ENCODE data around the gene CACNB2. TPM values are rescaled to one million over a fixed set of nuclear protein-coding genes. Genes with fewer than 3 reads are reported as not detected.
A peak's percentile ranks its signal among the peaks of the same experiment; 100 is the strongest.

CACNB2 gene
- total RNA-seq, 2 experiments from 2014 or later: not detected

DNA sequence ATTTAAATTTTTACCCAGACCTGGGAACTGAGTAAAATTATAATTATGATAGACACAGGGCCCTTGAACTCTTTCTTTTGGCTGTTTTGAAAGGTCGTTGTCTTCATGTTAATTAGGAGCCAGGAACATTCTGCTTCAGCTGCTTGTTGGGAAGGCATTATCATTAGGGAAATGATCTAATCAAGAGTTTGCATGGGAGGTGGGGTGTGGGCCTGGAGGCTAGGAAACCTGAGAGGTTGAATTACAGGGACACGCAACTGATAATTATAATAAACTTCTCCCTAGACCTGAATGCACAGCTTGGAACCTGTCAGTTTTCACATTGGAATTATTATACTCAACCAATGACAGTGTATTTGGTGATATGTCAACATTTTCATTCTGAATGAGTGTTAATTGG is 237.7 kb downstream of the CACNB2 start:
- POLR2A ChIA-PET: no interaction called here
- no peak overlapping the region for H3K27ac Mint-ChIP-seq

DNA sequence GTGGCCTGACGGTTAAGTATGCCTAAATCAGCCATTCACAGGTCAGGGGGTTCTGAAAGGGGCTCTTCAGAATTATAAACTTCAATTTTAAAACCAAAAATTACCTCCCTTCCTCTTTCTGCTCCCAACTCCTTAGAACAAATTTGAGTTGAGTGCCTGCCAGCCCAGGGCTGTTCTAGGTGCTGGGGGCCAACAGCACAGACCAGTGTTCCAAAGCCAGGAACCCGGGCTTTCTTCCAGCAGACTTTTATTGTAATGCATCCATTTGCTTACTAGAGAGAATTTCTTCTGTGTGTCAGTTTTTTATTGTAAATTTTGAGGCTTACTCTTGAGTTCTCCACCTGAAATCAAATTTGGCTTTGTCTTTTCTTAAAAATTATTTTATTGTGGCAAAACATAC is 238.5 kb downstream of the CACNB2 start:
- no peak overlapping the region for H3K27ac Mint-ChIP-seq
- H3K4me1 Mint-ChIP-seq: no peaks in the 10 kb centered on the region
- ATAC-seq (ENCODE audit: low read depth) (no peak), DNase-seq (no peak)
- no peaks in the 10 kb centered on the region for H3K9me3 Mint-ChIP-seq
- no peak overlapping the region for H3K4me3 Mint-ChIP-seq
- H3K36me3 Mint-ChIP-seq: no peaks in the 10 kb centered on the region
- H3K27me3 Mint-ChIP-seq: no peaks in the 10 kb centered on the region
- POLR2A ChIA-PET: no interaction called here

More for the DNA sequence above, 237.7 kb downstream of the CACNB2 start:
- no peak overlapping the region for H3K4me3 Mint-ChIP-seq
- H3K36me3 Mint-ChIP-seq: no peaks in the 10 kb centered on the region
- DNase-seq (no peak), ATAC-seq (ENCODE audit: low read depth) (no peak)
- H3K9me3 Mint-ChIP-seq: no peaks in the 10 kb centered on the region
- H3K27me3 Mint-ChIP-seq: no peaks in the 10 kb centered on the region
- no peaks in the 10 kb centered on the region for H3K4me1 Mint-ChIP-seq

- Mint-ChIP-seq H3K27ac (no peak overlapping the region), H3K4me3 (no peak overlapping the region), H3K36me3 (no peaks in the 10 kb centered on the region), H3K27me3 (no peaks in the 10 kb centered on the region), H3K9me3 (no peaks in the 10 kb centered on the region), H3K4me1 (no peaks in the 10 kb centered on the region)
- POLR2A ChIA-PET: no interaction called here
- DNase-seq: no peak
- ATAC-seq (ENCODE audit: low read depth): no peak
Measured at GRCh38 chr10:18381679-18382078, 241.5 kb downstream of the CACNB2 start.

DNA sequence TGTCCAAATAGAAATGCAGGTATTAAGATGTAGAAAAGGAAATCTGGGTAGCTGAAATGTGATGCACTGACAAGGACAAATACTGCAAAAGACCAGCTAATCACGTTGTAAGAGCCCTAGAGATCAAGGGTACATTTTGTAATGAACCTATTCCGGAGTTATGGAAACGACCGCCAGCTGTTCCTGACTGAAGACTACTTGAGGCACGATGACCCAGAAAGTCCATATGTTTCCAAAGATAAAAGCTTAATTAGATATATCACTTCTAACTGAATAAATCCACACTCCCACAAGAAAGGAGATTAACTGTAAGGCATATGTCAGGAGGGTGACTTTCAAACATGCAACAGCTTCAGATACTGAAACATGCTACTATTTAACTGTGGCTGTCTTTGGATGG is 257.7 kb downstream of the CACNB2 start:
- peaks cover 19% of the 10 kb centered on the region for H3K27me3 Mint-ChIP-seq
- no peaks in the 10 kb centered on the region for H3K9me3 Mint-ChIP-seq
- ATAC-seq (ENCODE audit: low read depth): no peak
- H3K36me3 Mint-ChIP-seq: no peaks in the 10 kb centered on the region
- H3K27ac Mint-ChIP-seq: no peak overlapping the region
- POLR2A ChIA-PET: no interaction called here
- H3K4me1 Mint-ChIP-seq: no peaks in the 10 kb centered on the region
- H3K4me3 Mint-ChIP-seq: no peak overlapping the region
- DNase-seq: no peak

DNA sequence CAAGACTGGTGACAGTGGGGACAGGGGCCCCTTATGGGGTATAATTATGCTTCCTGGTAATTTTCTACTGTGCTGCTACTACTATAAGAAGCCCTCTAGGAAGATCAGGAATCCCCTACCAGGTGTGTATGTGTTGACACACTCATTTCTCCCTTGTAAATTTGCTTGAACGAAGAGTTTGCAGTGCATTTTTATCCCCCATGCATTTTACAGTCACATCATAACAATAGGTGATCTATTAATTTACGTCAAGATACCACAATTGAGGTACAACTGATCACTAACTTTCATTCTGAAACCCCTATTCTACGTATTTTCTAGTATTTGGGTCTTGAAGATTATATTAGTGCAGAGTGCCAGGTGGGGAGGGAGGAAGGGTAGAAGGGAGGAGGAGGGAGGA is 258.9 kb downstream of the CACNB2 start:
- Mint-ChIP-seq H3K4me1 (no peaks in the 10 kb centered on the region), H3K27me3 (peaks cover 19% of the 10 kb centered on the region), H3K36me3 (no peaks in the 10 kb centered on the region), H3K4me3 (no peak overlapping the region), H3K9me3 (no peaks in the 10 kb centered on the region), H3K27ac (no peak overlapping the region)
- ATAC-seq (ENCODE audit: low read depth) (no peak), DNase-seq (no peak)
- POLR2A ChIA-PET: no interaction called here

DNA sequence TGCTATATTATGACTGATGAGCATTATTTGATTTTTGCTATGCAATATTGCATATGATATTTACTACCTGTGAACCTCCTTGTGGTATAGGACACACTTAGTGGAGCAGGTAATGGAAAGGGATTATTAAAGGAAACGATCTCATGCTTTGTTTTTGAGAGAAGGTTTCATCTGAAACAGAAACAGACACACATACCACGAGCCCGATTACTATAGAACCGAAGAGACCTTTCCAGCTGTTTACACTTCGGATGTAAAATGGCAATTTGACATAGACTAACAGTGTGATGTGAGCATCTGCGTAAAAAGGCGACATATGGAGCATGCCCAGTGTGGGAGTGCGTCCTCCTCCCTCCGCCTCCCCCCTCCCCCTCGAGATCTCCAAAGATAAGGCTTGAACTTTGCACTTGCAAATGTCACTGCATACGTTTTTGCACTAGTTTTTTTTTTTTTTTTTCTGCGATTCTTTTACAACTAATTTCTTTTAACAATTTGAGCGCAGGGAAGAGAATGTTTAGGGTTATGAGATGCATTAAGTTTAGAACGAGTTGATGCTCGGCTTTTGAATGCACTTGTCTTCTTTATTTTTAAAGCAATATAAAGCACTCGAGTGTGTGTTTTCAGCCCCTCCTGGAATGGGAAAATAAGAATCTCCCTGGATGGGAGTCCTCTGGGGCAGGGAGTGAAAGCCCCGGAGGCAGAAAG is 260.1 kb downstream of the CACNB2 start:
- no peak for ATAC-seq (ENCODE audit: low read depth)
- H3K9me3 Mint-ChIP-seq: no peaks in the 10 kb centered on the region

DNA sequence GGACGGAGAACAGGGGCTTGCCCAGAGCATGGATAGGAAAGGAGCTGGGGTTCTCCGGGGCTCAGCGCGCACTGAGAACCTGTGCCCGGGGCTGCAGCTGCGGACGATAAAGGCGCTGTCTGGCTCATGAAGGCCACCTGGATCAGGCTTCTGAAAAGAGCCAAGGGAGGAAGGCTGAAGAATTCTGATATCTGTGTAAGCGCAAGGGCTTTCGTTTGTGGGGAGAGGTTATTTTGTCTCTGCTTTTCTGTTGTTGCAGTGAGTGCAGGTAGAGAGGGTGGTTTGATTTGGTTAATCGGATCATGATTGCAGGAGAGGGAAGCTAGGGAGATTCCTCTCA is 260.7 kb downstream of the CACNB2 start:
- Mint-ChIP-seq H3K4me1 (no peaks in the 10 kb centered on the region), H3K4me3 (peak overlapping the region; percentile 24), H3K36me3 (no peaks in the 10 kb centered on the region), H3K27me3 (peaks cover 19% of the 10 kb centered on the region), H3K27ac (no peak overlapping the region), H3K9me3 (no peaks in the 10 kb centered on the region)
- no peak for DNase-seq
- ATAC-seq (ENCODE audit: low read depth): no peak
- POLR2A ChIA-PET: no interaction called here

More for the DNA sequence above, 260.1 kb downstream of the CACNB2 start:
- Mint-ChIP-seq H3K27me3 (peaks cover 19% of the 10 kb centered on the region), H3K36me3 (no peaks in the 10 kb centered on the region), H3K4me1 (no peaks in the 10 kb centered on the region), H3K27ac (no peak overlapping the region), H3K4me3 (peak overlapping the region; percentile 13)
- POLR2A ChIA-PET: no interaction called here
- no peak for DNase-seq

GRCh38 chr10:18401416-18402195 is 261.4 kb downstream of the CACNB2 start:
- Mint-ChIP-seq H3K36me3 (no peaks in the 10 kb centered on the region), H3K27me3 (peaks cover 19% of the 10 kb centered on the region), H3K4me3 (peak overlapping the region; percentile 24), H3K27ac (no peak overlapping the region), H3K4me1 (no peaks in the 10 kb centered on the region), H3K9me3 (no peaks in the 10 kb centered on the region)
- DNase-seq (no peak), ATAC-seq (ENCODE audit: low read depth) (no peak)
- POLR2A ChIA-PET: no interaction called here

GRCh38 chr10:18402853-18403252 is 262.6 kb downstream of the CACNB2 start:
- DNase-seq: no peak
- Mint-ChIP-seq H3K27ac (no peak overlapping the region), H3K4me3 (no peak overlapping the region), H3K27me3 (peaks cover 19% of the 10 kb centered on the region), H3K9me3 (no peaks in the 10 kb centered on the region), H3K4me1 (no peaks in the 10 kb centered on the region), H3K36me3 (no peaks in the 10 kb centered on the region)
- POLR2A ChIA-PET: no interaction called here
- no peak for ATAC-seq (ENCODE audit: low read depth)

DNA sequence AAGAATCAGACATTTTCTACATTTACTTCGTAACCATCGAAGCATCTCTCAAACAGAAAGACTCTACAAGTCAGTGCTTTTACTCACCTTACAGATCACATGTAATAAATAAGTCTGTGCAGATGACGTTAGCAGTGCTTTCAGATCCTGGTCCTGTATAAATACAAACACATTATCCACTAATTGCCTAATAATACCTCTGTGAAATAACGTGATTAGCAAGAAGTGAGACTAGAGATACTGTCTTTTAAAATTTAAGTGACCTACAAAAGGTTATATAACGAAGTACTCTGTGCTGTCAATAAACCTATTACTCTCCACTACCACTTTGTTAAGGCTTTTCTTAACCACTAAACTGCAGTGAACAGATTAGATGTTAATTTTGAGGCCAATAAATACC is 264.3 kb downstream of the CACNB2 start:
- Mint-ChIP-seq H3K27ac (no peak overlapping the region), H3K4me3 (no peak overlapping the region), H3K4me1 (no peaks in the 10 kb centered on the region), H3K9me3 (no peaks in the 10 kb centered on the region), H3K27me3 (peaks cover 19% of the 10 kb centered on the region), H3K36me3 (no peaks in the 10 kb centered on the region)
- POLR2A ChIA-PET: no interaction called here
- DNase-seq (no peak), ATAC-seq (ENCODE audit: low read depth) (no peak)

- H3K4me1 Mint-ChIP-seq: no peaks in the 10 kb centered on the region
- no peak overlapping the region for H3K27ac Mint-ChIP-seq
- no peak overlapping the region for H3K4me3 Mint-ChIP-seq
- H3K36me3 Mint-ChIP-seq: no peaks in the 10 kb centered on the region
- no peaks in the 10 kb centered on the region for H3K9me3 Mint-ChIP-seq
- POLR2A ChIA-PET: no interaction called here
- peaks cover 8% of the 10 kb centered on the region for H3K27me3 Mint-ChIP-seq
- ATAC-seq (ENCODE audit: low read depth) (no peak), DNase-seq (no peak)
Measured at GRCh38 chr10:18406136-18406535, 265.9 kb downstream of the CACNB2 start.

- no peaks in the 10 kb centered on the region for H3K9me3 Mint-ChIP-seq
Measured at GRCh38 chr10:18409599-18410397, 269.6 kb downstream of the CACNB2 start.

GRCh38 chr10:18414061-18414460 is 273.8 kb downstream of the CACNB2 start:
- H3K27ac Mint-ChIP-seq: no peak overlapping the region
- H3K9me3 Mint-ChIP-seq: peaks cover 2% of the 10 kb centered on the region
- DNase-seq: no peak
- no peak for ATAC-seq (ENCODE audit: low read depth)
- no peaks in the 10 kb centered on the region for H3K4me1 Mint-ChIP-seq
- no peaks in the 10 kb centered on the region for H3K36me3 Mint-ChIP-seq
- POLR2A ChIA-PET: no interaction called here
- no peaks in the 10 kb centered on the region for H3K27me3 Mint-ChIP-seq
- no peak overlapping the region for H3K4me3 Mint-ChIP-seq

More at GRCh38 chr10:18409599-18410397, 269.6 kb downstream of the CACNB2 start:
- no peak for ATAC-seq (ENCODE audit: low read depth)
- Mint-ChIP-seq H3K36me3 (no peaks in the 10 kb centered on the region), H3K27ac (no peak overlapping the region), H3K4me1 (no peaks in the 10 kb centered on the region), H3K4me3 (no peak overlapping the region), H3K27me3 (no peaks in the 10 kb centered on the region)
- DNase-seq: no peak
- POLR2A ChIA-PET: no interaction called here
